Measurements from ENCODE around the gene ATG7. TPM values are rescaled to one million over a fixed set of nuclear protein-coding genes. Genes with fewer than 3 reads are reported as not detected.
"Not testable (repeated sequence)": the region's sequence is repeated elsewhere in the genome, so short reads cannot be mapped to it uniquely, and the experiment has no call there.

The ATG7 gene
- total and polyA plus RNA-seq, 2 donors, result 14.1 to 63.2 TPM

GRCh38 chr3:11510001-11510340, 237.8 kb downstream of the ATG7 start:
- Histone ChIP-seq H3K36me3 (ENCODE audit: insufficient read depth) (no peaks in the 10 kb centered on the region), H3K4me3 (ENCODE audit: low read depth, low read length) (no peak overlapping the region), H3K4me1 (ENCODE audit: insufficient read depth) (no peaks in the 10 kb centered on the region), H3K27ac (ENCODE audit: low read depth) (no peak overlapping the region)
- WGBS, result 47% methylated on average over 5 of the region's 5 CpGs
- DNase-seq (ENCODE audit: extremely low spot score), result no peak

- no peaks in the 10 kb centered on the region for H3K4me1 ChIP-seq (ENCODE audit: insufficient read depth)
- DNase-seq (ENCODE audit: extremely low spot score), result no peak
- WGBS, result 75% methylated on average over 5 of the region's 5 CpGs
- H3K36me3 ChIP-seq (ENCODE audit: insufficient read depth), result no peaks in the 10 kb centered on the region
- no peak overlapping the region for H3K27ac ChIP-seq (ENCODE audit: low read depth)
- no peak overlapping the region for H3K4me3 ChIP-seq (ENCODE audit: low read depth, low read length)
Observed at GRCh38 chr3:11510356-11510755, 238.2 kb downstream of the ATG7 start.

- WGBS, result 98% methylated on average over 16 of the region's 20 CpGs
- not testable (repeated sequence) for H3K36me3 ChIP-seq (ENCODE audit: insufficient read depth); DNase-seq (ENCODE audit: extremely low spot score); H3K4me3 ChIP-seq (ENCODE audit: low read depth, low read length); H3K4me1 ChIP-seq (ENCODE audit: insufficient read depth); H3K27ac ChIP-seq (ENCODE audit: low read depth)
Observed at GRCh38 chr3:11511606-11512005, 239.4 kb downstream of the ATG7 start.

GRCh38 chr3:11513125-11513816, 241.1 kb downstream of the ATG7 start:
- not testable (repeated sequence) for DNase-seq (ENCODE audit: extremely low spot score); H3K4me1 ChIP-seq (ENCODE audit: insufficient read depth); H3K36me3 ChIP-seq (ENCODE audit: insufficient read depth); H3K4me3 ChIP-seq (ENCODE audit: low read depth, low read length); H3K27ac ChIP-seq (ENCODE audit: low read depth)
- 90% methylated on average over 27 of the region's 27 CpGs for WGBS

- Histone ChIP-seq H3K4me1 (ENCODE audit: insufficient read depth) (no peaks in the 10 kb centered on the region), H3K27ac (ENCODE audit: low read depth) (no peak overlapping the region), H3K36me3 (ENCODE audit: insufficient read depth) (no peaks in the 10 kb centered on the region), H3K4me3 (ENCODE audit: low read depth, low read length) (no peak overlapping the region)
- DNase-seq (ENCODE audit: extremely low spot score), result no peak
- 79% methylated on average over 3 of the region's 3 CpGs for WGBS
Observed at GRCh38 chr3:11513817-11514135, 241.6 kb downstream of the ATG7 start.

GRCh38 chr3:11514191-11514821, 242.1 kb downstream of the ATG7 start:
- H3K27ac ChIP-seq (ENCODE audit: low read depth), result no peak overlapping the region
- H3K4me1 ChIP-seq (ENCODE audit: insufficient read depth), result no peaks in the 10 kb centered on the region
- no peaks in the 10 kb centered on the region for H3K36me3 ChIP-seq (ENCODE audit: insufficient read depth)
- no peak for DNase-seq (ENCODE audit: extremely low spot score)
- no peak overlapping the region for H3K4me3 ChIP-seq (ENCODE audit: low read depth, low read length)
- WGBS, result 53% methylated on average over 7 of the region's 7 CpGs

- WGBS, result 97% methylated on average over 6 of the region's 6 CpGs
- Histone ChIP-seq H3K4me1 (ENCODE audit: insufficient read depth) (no peaks in the 10 kb centered on the region), H3K36me3 (ENCODE audit: insufficient read depth) (no peaks in the 10 kb centered on the region), H3K27ac (ENCODE audit: low read depth) (no peak overlapping the region), H3K4me3 (ENCODE audit: low read depth, low read length) (no peak overlapping the region)
- DNase-seq (ENCODE audit: extremely low spot score), result no peak
Observed at GRCh38 chr3:11517601-11518000, 245.4 kb downstream of the ATG7 start.

- 94% methylated on average over 8 of the region's 8 CpGs for WGBS
- no peak for DNase-seq (ENCODE audit: extremely low spot score)
- H3K36me3 ChIP-seq (ENCODE audit: insufficient read depth), result no peaks in the 10 kb centered on the region
- no peaks in the 10 kb centered on the region for H3K4me1 ChIP-seq (ENCODE audit: insufficient read depth)
- no peak overlapping the region for H3K4me3 ChIP-seq (ENCODE audit: low read depth, low read length)
- no peak overlapping the region for H3K27ac ChIP-seq (ENCODE audit: low read depth)
Observed at GRCh38 chr3:11521167-11521566, 249.0 kb downstream of the ATG7 start.

- no peak for DNase-seq (ENCODE audit: extremely low spot score)
- Histone ChIP-seq H3K36me3 (ENCODE audit: insufficient read depth) (no peaks in the 10 kb centered on the region), H3K27ac (ENCODE audit: low read depth) (no peak overlapping the region), H3K4me1 (ENCODE audit: insufficient read depth) (no peaks in the 10 kb centered on the region), H3K4me3 (ENCODE audit: low read depth, low read length) (no peak overlapping the region)
- WGBS, result 93% methylated on average over 5 of the region's 5 CpGs
Observed at GRCh38 chr3:11522398-11522715, 250.2 kb downstream of the ATG7 start.

GRCh38 chr3:11522953-11523571, 250.9 kb downstream of the ATG7 start:
- WGBS, result 71% methylated on average over 8 of the region's 8 CpGs
- H3K4me3 ChIP-seq (ENCODE audit: low read depth, low read length), result no peak overlapping the region
- no peaks in the 10 kb centered on the region for H3K36me3 ChIP-seq (ENCODE audit: insufficient read depth)
- no peak for DNase-seq (ENCODE audit: extremely low spot score)
- H3K27ac ChIP-seq (ENCODE audit: low read depth), result no peak overlapping the region
- H3K4me1 ChIP-seq (ENCODE audit: insufficient read depth), result no peaks in the 10 kb centered on the region

GRCh38 chr3:11523572-11524101, 251.4 kb downstream of the ATG7 start:
- no peak for DNase-seq (ENCODE audit: extremely low spot score)
- no peaks in the 10 kb centered on the region for H3K4me1 ChIP-seq (ENCODE audit: insufficient read depth)
- WGBS, result 62% methylated on average over 7 of the region's 7 CpGs
- H3K36me3 ChIP-seq (ENCODE audit: insufficient read depth), result no peaks in the 10 kb centered on the region
- H3K27ac ChIP-seq (ENCODE audit: low read depth), result no peak overlapping the region
- H3K4me3 ChIP-seq (ENCODE audit: low read depth, low read length), result no peak overlapping the region

GRCh38 chr3:11526121-11526520, 253.9 kb downstream of the ATG7 start:
- H3K36me3 ChIP-seq (ENCODE audit: insufficient read depth); H3K4me1 ChIP-seq (ENCODE audit: insufficient read depth); DNase-seq (ENCODE audit: extremely low spot score); H3K4me3 ChIP-seq (ENCODE audit: low read depth, low read length); H3K27ac ChIP-seq (ENCODE audit: low read depth): not testable (repeated sequence)
- 99% methylated on average over 5 of the region's 5 CpGs for WGBS

GRCh38 chr3:11529281-11529680, 257.1 kb downstream of the ATG7 start:
- Histone ChIP-seq H3K27ac (ENCODE audit: low read depth) (no peak overlapping the region), H3K4me3 (ENCODE audit: low read depth, low read length) (no peak overlapping the region), H3K36me3 (ENCODE audit: insufficient read depth) (no peaks in the 10 kb centered on the region), H3K4me1 (ENCODE audit: insufficient read depth) (no peaks in the 10 kb centered on the region)
- 70% methylated on average over 4 of the region's 4 CpGs for WGBS
- DNase-seq (ENCODE audit: extremely low spot score), result no peak

GRCh38 chr3:11530153-11530721, 258.0 kb downstream of the ATG7 start:
- Histone ChIP-seq H3K27ac (ENCODE audit: low read depth) (no peak overlapping the region), H3K4me3 (ENCODE audit: low read depth, low read length) (no peak overlapping the region), H3K4me1 (ENCODE audit: insufficient read depth) (no peaks in the 10 kb centered on the region), H3K36me3 (ENCODE audit: insufficient read depth) (no peaks in the 10 kb centered on the region)
- 31% methylated on average over 11 of the region's 11 CpGs for WGBS
- DNase-seq (ENCODE audit: extremely low spot score), result peak; percentile 58
